Measurements from ENCODE around the gene CYTH3. TPM values are rescaled to one million over a fixed set of nuclear protein-coding genes. Genes with fewer than 3 reads are reported as not detected.

CYTH3 gene
- total and polyA plus RNA-seq, 2 of the 4 experiments (the other 2 are of a cell fraction): 14.2 to 34.8 TPM

DNA sequence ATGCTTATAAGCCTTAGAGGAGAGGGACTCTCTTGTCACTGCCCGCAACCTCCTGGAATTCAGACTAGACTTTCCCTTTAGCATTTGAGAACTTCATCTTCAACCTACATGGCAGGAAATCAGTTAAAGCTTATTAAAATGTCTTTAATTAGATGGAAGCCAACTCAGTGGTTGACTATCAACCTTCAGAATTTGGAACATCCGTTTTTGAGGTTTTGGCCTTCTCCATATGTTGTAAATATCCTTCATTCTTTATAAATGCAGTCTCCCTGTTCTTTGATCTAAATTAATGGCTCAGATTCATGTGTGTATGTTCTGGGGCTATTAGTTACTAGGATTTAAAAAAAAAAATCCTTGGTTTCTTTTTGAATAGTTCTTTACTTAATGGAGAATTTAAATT, 156.2 kb downstream of the CYTH3 start:
- no peaks in the 10 kb centered on the region for H3K4me1 ChIP-seq (ENCODE audit: control insufficient read depth, insufficient read depth, low read length)
- no TSS peak for BruUV-seq (replicated peaks)
- ATAC-seq (ENCODE audit: low read depth) (no peak), DNase-seq (no peak)
- no peak overlapping the region for H2AK5ac ChIP-seq (ENCODE audit: low read depth, low read length)
- H3K36me3 ChIP-seq (ENCODE audit: control insufficient read depth, insufficient read depth, low read length): peaks cover 34% of the 10 kb centered on the region
- peaks cover 16 to 26% of the 10 kb centered on the region in 2 experiments for H3K79me1 ChIP-seq (ENCODE audit: low read depth in 1 of 2, low read length in 2 of 2)
- H3K14ac ChIP-seq (replicated peaks; ENCODE audit: low read depth, low read length): no peak overlapping the region
- POLR2A ChIA-PET (ENCODE audit: unreplicated experiment): no interaction called here
- no peaks in the 10 kb centered on the region; the same call in 1 of the 2 replicates for H3K9me1 ChIP-seq (ENCODE audit: insufficient read depth, low read length)
- no peak overlapping the region for H3K56ac ChIP-seq (ENCODE audit: extremely low read depth, insufficient read depth, low read length)
- H4K8ac ChIP-seq (ENCODE audit: low read depth in 2 of 2, low read length in 2 of 2): no peak overlapping the region
- H3K9me3 ChIP-seq (ENCODE audit: control insufficient read depth, insufficient read depth, low read length): peaks cover 6% of the 10 kb centered on the region
- in situ Hi-C loops (cut with MboI; ENCODE audit: low sequenced_read_pairs) (no loop called here), intact Hi-C loops (cut with micrococcal nuclease) (no loop called here), dilution Hi-C loops (cut with HindIII; ENCODE audit: low sequenced_read_pairs, unreplicated experiment) (no loop called here)
- no peak overlapping the region for H3K27ac ChIP-seq (ENCODE audit: insufficient read depth, low read length)
- no peak overlapping the region for H2BK5ac ChIP-seq (ENCODE audit: low read depth, low read length, poor library complexity, severe bottlenecking)
- H4K5ac ChIP-seq (ENCODE audit: low read depth, low read length): no peak overlapping the region
- no peak overlapping the region for H2BK120ac ChIP-seq (ENCODE audit: low read depth, low read length)
- H2BK20ac ChIP-seq (ENCODE audit: low read depth, low read length): no peak overlapping the region
- H3K9ac ChIP-seq (ENCODE audit: low read depth, low read length): no peak overlapping the region
- no peak for TF ChIP-seq MAFK (IDR thresholded peaks at IDR 0.05; ENCODE audit: low read depth, low read length)
- TF ChIP-seq, protein P1, sequence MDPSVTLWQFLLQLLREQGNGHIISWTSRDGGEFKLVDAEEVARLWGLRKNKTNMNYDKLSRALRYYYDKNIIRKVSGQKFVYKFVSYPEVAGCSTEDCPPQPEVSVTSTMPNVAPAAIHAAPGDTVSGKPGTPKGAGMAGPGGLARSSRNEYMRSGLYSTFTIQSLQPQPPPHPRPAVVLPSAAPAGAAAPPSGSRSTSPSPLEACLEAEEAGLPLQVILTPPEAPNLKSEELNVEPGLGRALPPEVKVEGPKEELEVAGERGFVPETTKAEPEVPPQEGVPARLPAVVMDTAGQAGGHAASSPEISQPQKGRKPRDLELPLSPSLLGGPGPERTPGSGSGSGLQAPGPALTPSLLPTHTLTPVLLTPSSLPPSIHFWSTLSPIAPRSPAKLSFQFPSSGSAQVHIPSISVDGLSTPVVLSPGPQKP (IDR thresholded peaks at IDR 0.05; ENCODE audit: borderline replicate concordance, low read depth, low read length): no peak
- no peak for TF ChIP-seq RCOR1 (IDR thresholded peaks at IDR 0.05; ENCODE audit: insufficient replicate concordance, low read length)
- TF ChIP-seq RAD21 (IDR thresholded peaks at IDR 0.05; ENCODE audit: low read length): no peak
- no peak for TF ChIP-seq SMC3 (IDR thresholded peaks at IDR 0.05; ENCODE audit: low read depth, low read length)
- H4K20me1 ChIP-seq (ENCODE audit: insufficient read depth, low read length): peaks cover 3% of the 10 kb centered on the region
- no peak overlapping the region for H2AK9ac ChIP-seq (replicated peaks; ENCODE audit: low read depth, low read length, poor library complexity)
- H3K4ac ChIP-seq (ENCODE audit: low read depth, low read length): no peak overlapping the region
- no peak overlapping the region for H3K4me2 ChIP-seq (ENCODE audit: low read depth, low read length)
- no peak overlapping the region for H2BK15ac ChIP-seq (ENCODE audit: low read depth, low read length)
- CTCF ChIA-PET: no interaction called here
- H3K27me3 ChIP-seq (ENCODE audit: control insufficient read depth, insufficient read depth, low read length): no peaks in the 10 kb centered on the region
- no CpG with 5 or more reads among the region's 2 CpGs for WGBS, 2 experiments (ENCODE audit: extremely low coverage in 2 of 2, insufficient read length in 1 of 2)
- H2AFZ ChIP-seq (replicated peaks; ENCODE audit: low read length, poor library complexity): no peak overlapping the region
- no peak overlapping the region for H4K91ac ChIP-seq (ENCODE audit: insufficient read depth, low read depth, low read length)
- no peak overlapping the region for H3K4me3 ChIP-seq (ENCODE audit: insufficient read depth, low read depth, low read length)
- no peak overlapping the region for H3K23ac ChIP-seq (ENCODE audit: low read depth, low read length)
- H3K18ac ChIP-seq (ENCODE audit: low read depth, low read length): no peak overlapping the region

Small RNA genes lying within 50 kb of the gene (microRNA-seq; reads per million reads assigned to microRNA genes)
- not detected for gene RF00019 (ENCODE audit: insufficient read depth, insufficient read length)

Small RNA genes lying within 50 kb of the gene (small RNA-seq; reads per million reads assigned to genes)
- gene RF00019: 0 reads per million in 5 experiments

Other genes with a start within 250 kb of the CYTH3 start
- gene ANKRD61, start 241.2 kb downstream of the CYTH3 start, total RNA-seq (2012; rRNA removed): under 0.01 and 0.36 TPM in 2 replicates
- 0.17 and 0.32 TPM in 2 replicates for gene ANKRD61, start 241.2 kb downstream of the CYTH3 start, polyA plus RNA-seq (2012; rRNA removed)
- 35.1 and 53.9 TPM in 2 replicates for gene EIF2AK1, start 213.4 kb downstream of the CYTH3 start, total RNA-seq (2012; rRNA removed)
- gene EIF2AK1, start 213.4 kb downstream of the CYTH3 start, polyA plus RNA-seq (2012; rRNA removed): 57.9 and 60.8 TPM in 2 replicates
- gene USP42, start 167.7 kb downstream of the CYTH3 start, total RNA-seq (2012; rRNA removed): 1.8 and 2.2 TPM in 2 replicates
- gene USP42, start 167.7 kb downstream of the CYTH3 start, polyA plus RNA-seq (2012; rRNA removed): 4.0 TPM in 2 replicates
- gene FAM220A, start 76.3 kb upstream of the CYTH3 start, total RNA-seq (2012; rRNA removed): 13.1 and 13.9 TPM in 2 replicates
- 11.4 and 11.5 TPM in 2 replicates for gene FAM220A, start 76.3 kb upstream of the CYTH3 start, polyA plus RNA-seq (2012; rRNA removed)
- 127 and 128 TPM in 2 replicates for gene RAC1, start 101.9 kb upstream of the CYTH3 start, total RNA-seq (2012; rRNA removed)
- 360 and 364 TPM in 2 replicates for gene RAC1, start 101.9 kb upstream of the CYTH3 start, polyA plus RNA-seq (2012; rRNA removed)
- 33.5 and 35.3 TPM in 2 replicates for gene DAGLB, start 175.3 kb upstream of the CYTH3 start, total RNA-seq (2012; rRNA removed)
- 23.4 and 24.5 TPM in 2 replicates for gene DAGLB, start 175.3 kb upstream of the CYTH3 start, polyA plus RNA-seq (2012; rRNA removed)
- 162 and 259 TPM in 2 replicates for gene KDELR2, start 211.5 kb upstream of the CYTH3 start, total RNA-seq (2012; rRNA removed)
- 226 and 237 TPM in 2 replicates for gene KDELR2, start 211.5 kb upstream of the CYTH3 start, polyA plus RNA-seq (2012; rRNA removed)